Cardiac muscle cell (in vitro differentiated cells and primary cell): ENCODE data around the gene PARP6. TPM values are rescaled to one million over a fixed set of nuclear protein-coding genes. Genes with fewer than 3 reads are reported as not detected.

Experiments used
- DNase-seq, 2 donors: peaks; one replicate each; pipeline versions ENCODE4 v3.0.0 to v3.0.0-alpha.2; 2010 to 2017; ENCODE audit warnings: low read depth in 1 of 2, low spot score in 1 of 2
- H3K27ac ChIP-seq: fragments of 200-600 bp; sonication (generic); 2 replicates; pipeline ENCODE4 v1.5.1; 2016
- H3K27me3 ChIP-seq: fragments of 200-600 bp; sonication (generic); 2 replicates; pipeline ENCODE4 v1.6.0; 2016; ENCODE audit warnings: control low read depth
- H3K36me3 ChIP-seq: fragments of 200-600 bp; sonication (generic); 2 replicates; pipeline ENCODE4 v1.5.1; 2016; ENCODE audit warnings: control low read depth
- H3K4me1 ChIP-seq: fragments of 200-600 bp; sonication (generic); 2 replicates; pipeline ENCODE4 v1.8.1; 2017; ENCODE audit warnings: low read depth, mild to moderate bottlenecking, mixed run types
- H3K4me3 ChIP-seq: fragments of 200-600 bp; sonication (generic); 2 replicates; pipeline ENCODE4 v1.5.1; 2016; ENCODE audit warnings: mild to moderate bottlenecking
- H3K9me3 ChIP-seq: fragments of 200-600 bp; sonication (generic); 2 replicates; pipeline ENCODE4 v1.5.1; 2017; ENCODE audit warnings: low read depth, mild to moderate bottlenecking, control low read depth
- polyA plus RNA-seq: library from polyadenylated mRNA; unstranded; fragments of >200 nt; fragmentation: Nextera tagmentation; extraction: Ambion mirVana; gene quantifications from 2 replicates; pipeline ENCODE4 v1.2.1, GENCODE V29; 2016
- total RNA-seq: library from RNA; depleted of rRNA; stranded (reverse); fragments of >200 nt; gene quantifications from 2 replicates; pipeline ENCODE4 v1.2.3, GENCODE V29; 2016
- TF ChIP-seq, protein P1 (sequence below): IDR thresholded peaks from 2 replicates; pipeline ENCODE4 v1.5.1; 2012; ENCODE audit warnings: low read depth, mild to moderate bottlenecking, low read length

The PARP6 gene
- total and polyA plus RNA-seq, 2 experiments from 2014 or later: 41.9 to 72.8 TPM

DNA sequence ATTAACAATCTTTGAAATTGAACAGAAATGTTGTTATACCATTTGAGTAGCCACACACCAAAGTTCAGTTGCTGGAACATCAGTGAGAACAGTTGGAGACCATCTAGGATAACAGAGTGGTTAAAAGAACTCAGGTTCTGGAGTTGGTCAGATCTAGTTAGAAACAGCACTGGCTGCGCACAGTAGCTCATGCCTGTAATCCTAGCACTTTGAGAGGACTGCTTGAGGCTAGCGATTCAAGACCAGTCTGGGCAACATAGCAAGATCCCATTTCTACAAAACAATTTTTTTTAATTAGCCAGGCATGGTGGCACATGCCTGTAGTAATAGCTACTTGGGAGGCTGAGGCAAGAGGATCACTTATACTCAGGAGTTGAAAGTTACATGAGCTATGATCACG is 33.8 kb downstream of the PARP6 start:
- TF ChIP-seq, protein P1, sequence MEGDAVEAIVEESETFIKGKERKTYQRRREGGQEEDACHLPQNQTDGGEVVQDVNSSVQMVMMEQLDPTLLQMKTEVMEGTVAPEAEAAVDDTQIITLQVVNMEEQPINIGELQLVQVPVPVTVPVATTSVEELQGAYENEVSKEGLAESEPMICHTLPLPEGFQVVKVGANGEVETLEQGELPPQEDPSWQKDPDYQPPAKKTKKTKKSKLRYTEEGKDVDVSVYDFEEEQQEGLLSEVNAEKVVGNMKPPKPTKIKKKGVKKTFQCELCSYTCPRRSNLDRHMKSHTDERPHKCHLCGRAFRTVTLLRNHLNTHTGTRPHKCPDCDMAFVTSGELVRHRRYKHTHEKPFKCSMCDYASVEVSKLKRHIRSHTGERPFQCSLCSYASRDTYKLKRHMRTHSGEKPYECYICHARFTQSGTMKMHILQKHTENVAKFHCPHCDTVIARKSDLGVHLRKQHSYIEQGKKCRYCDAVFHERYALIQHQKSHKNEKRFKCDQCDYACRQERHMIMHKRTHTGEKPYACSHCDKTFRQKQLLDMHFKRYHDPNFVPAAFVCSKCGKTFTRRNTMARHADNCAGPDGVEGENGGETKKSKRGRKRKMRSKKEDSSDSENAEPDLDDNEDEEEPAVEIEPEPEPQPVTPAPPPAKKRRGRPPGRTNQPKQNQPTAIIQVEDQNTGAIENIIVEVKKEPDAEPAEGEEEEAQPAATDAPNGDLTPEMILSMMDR: no peak
- H3K9me3 ChIP-seq: no peaks in the 10 kb centered on the region
- no peaks in the 10 kb centered on the region for H3K27me3 ChIP-seq

GRCh38 chr15:72237853-72238224 is 34.5 kb downstream of the PARP6 start:
- Histone ChIP-seq H3K9me3 (no peaks in the 10 kb centered on the region), H3K27ac (no peak overlapping the region), H3K4me3 (no peak overlapping the region), H3K36me3 (peaks cover 27% of the 10 kb centered on the region), H3K4me1 (no peaks in the 10 kb centered on the region), H3K27me3 (no peaks in the 10 kb centered on the region)
- peak in 1 of 2 donors; percentile 5 for DNase-seq
- TF ChIP-seq, protein P1: no peak

More for the DNA sequence above, 33.8 kb downstream of the PARP6 start:
- Histone ChIP-seq H3K4me1 (no peaks in the 10 kb centered on the region), H3K27ac (no peak overlapping the region), H3K36me3 (peaks cover 27% of the 10 kb centered on the region), H3K4me3 (no peak overlapping the region)
- DNase-seq: no peak

DNA sequence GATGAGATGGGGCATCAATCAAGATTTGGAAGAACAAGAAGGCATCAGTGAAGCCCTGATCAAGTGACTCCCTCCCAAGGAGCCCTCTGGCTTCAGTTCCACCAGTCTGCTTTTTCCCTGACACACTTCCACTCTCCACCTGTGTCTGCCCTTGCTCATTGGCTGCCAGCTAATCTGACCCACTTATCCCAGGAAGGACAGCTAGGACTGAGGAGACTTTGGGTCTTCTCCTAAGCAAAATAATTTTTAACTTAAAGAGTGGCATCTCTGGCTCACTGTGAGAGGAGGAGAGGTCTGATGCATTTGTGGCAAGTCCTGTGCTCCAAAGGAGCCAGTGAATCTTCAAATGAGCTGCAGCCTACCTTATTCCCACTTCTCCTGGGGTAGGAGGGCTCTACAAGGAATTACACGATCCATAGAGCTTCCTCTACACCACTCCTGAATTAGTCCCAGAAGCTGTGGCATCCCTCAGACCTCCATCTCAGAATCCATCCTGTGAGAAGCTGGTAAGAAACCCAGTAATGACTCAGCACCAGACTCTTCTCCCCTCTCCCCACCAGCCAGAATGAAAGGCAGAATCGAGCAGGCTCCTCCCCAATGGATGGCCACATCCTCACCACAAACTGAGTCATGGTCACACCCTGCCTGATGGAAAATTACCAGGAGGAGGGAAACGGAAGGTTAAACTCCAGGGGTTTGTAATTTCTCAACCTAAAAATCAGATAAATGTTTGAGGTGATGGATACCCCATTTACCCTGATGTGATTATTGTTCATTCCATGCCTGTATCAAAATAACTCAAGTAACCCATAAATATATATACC is 35.1 kb downstream of the PARP6 start:
- Histone ChIP-seq H3K4me3 (no peak overlapping the region), H3K9me3 (no peaks in the 10 kb centered on the region), H3K4me1 (peaks cover 6% of the 10 kb centered on the region), H3K27me3 (no peaks in the 10 kb centered on the region), H3K36me3 (peaks cover 24% of the 10 kb centered on the region), H3K27ac (no peak overlapping the region)
- DNase-seq: peak in 1 of 2 donors; percentile 97
- TF ChIP-seq, protein P1: no peak

DNA sequence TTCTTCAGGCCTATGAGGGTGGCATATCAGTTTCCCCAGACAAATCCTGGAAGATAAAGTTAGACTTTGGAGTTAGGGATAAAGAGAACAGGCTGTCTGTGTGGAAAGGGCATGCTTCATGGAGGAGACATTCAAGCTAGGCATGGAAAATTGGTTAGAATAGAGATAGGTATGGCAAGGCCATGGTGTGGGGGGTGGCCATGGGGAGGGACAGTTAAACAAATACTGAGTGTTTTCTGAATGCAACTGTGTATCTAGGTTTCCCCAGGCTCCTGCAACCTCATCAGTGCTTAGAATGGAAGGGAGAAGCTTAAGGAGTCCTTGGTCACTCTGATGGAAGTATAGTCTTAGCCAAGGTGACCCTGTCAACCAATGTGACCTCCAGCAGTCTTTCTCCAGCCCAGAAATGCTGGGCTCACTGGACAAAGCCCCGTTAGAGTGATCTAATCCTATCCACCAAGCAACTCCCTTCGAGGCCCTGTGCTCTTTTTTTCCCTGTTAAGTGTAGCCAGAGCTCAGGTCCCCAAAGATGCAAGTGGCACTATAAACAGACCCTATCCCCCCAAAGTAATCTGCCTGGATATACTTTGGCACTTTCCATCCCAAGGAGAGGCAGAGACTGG is 35.9 kb downstream of the PARP6 start:
- Histone ChIP-seq H3K9me3 (no peaks in the 10 kb centered on the region), H3K4me3 (no peak overlapping the region), H3K4me1 (peaks cover 10% of the 10 kb centered on the region), H3K36me3 (peaks cover 17% of the 10 kb centered on the region), H3K27me3 (no peaks in the 10 kb centered on the region), H3K27ac (no peak overlapping the region)
- DNase-seq: no peak
- TF ChIP-seq, protein P1: no peak

DNA sequence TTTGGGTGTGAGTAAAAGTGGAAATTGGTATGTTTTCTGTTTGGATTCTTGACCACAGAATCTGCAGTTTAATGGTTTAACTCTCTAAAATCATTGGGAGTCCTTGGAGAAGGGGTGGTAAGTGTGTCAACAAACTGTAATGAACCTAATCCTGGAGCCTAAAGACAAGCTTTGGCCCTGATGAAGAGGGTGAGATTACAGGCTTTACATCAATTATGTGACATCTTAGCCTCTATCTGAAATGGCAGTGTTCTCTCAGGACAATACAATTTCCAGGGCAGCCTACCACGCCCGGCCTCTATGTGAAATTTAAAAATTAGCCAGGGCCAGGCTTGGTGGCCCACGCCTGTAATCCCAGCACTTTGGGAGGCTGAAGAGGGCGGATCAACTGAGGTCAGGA is 37.1 kb downstream of the PARP6 start:
- no peak for DNase-seq
- peaks cover 7% of the 10 kb centered on the region for H3K36me3 ChIP-seq
- peaks cover 10% of the 10 kb centered on the region for H3K4me1 ChIP-seq
- no peaks in the 10 kb centered on the region for H3K9me3 ChIP-seq
- H3K4me3 ChIP-seq: no peak overlapping the region
- TF ChIP-seq, protein P1: no peak
- no peaks in the 10 kb centered on the region for H3K27me3 ChIP-seq
- no peak overlapping the region for H3K27ac ChIP-seq
